SK-N-SH treated with all-trans-retinoic acid at 6 μM for 48 hours (cell line): ENCODE measurements around the gene MACROD1.
A peak's percentile ranks its signal among the peaks of the same experiment; 100 is the strongest.
"Not testable (repeated sequence)": the region's sequence is repeated elsewhere in the genome, so short reads cannot be mapped to it uniquely, and the experiment has no call there.

ENCODE experiments used
- ATAC-seq: fragments of 200-7000 bp; cut with Tn5 transposase; 3 replicates; pipeline ENCODE4 v1.9.1; 2020; ENCODE audit warnings: mild to moderate bottlenecking, moderate library complexity
- ARNTL ChIP-seq: fragments of 450-650 bp; formaldehyde crosslinking; IDR thresholded peaks from 2 replicates; pipeline ENCODE4 v1.5.0; 2020; ENCODE audit warnings: low read depth, mild to moderate bottlenecking, moderate library complexity, borderline replicate concordance
- BACH2 ChIP-seq: fragments of 250-450 bp; sonication (Bioruptor Pico); IDR thresholded peaks from 2 replicates; pipeline ENCODE4 v1.9.0; 2021; ENCODE audit warnings: mild to moderate bottlenecking, borderline replicate concordance
- CSDC2 ChIP-seq: fragments of 250-450 bp; sonication (Bioruptor Pico); IDR thresholded peaks from 2 replicates; pipeline ENCODE4 v1.5.0; 2020; ENCODE audit warnings: mild to moderate bottlenecking, moderate library complexity
- ESRRG ChIP-seq: fragments of 250-450 bp; sonication (Bioruptor Pico); IDR thresholded peaks from 2 replicates; pipeline ENCODE4 v1.6.1; 2021; ENCODE audit warnings: mild to moderate bottlenecking
- GLIS3 ChIP-seq: fragments of 250-450 bp; sonication (Bioruptor Pico); IDR thresholded peaks from 2 replicates; pipeline ENCODE4 v1.5.0; 2020; ENCODE audit warnings: mild to moderate bottlenecking, moderate library complexity
- ISL1 ChIP-seq: fragments of 250-450 bp; sonication (Bioruptor Pico); IDR thresholded peaks from 2 replicates; pipeline ENCODE4 v2.1.2; 2022; ENCODE audit warnings: mild to moderate bottlenecking, moderate library complexity
- PATZ1 ChIP-seq: fragments of 250-450 bp; sonication (Bioruptor Pico); IDR thresholded peaks from 2 replicates; pipeline ENCODE4 v1.8.0; 2020; ENCODE audit warnings: mild to moderate bottlenecking, moderate library complexity, borderline replicate concordance
- PPARA ChIP-seq: fragments of 250-450 bp; sonication (Bioruptor Pico); IDR thresholded peaks from 2 replicates; pipeline ENCODE4 v1.5.0; 2020; ENCODE audit warnings: mild to moderate bottlenecking, borderline replicate concordance
- RARB ChIP-seq: fragments of 250-450 bp; sonication (Bioruptor Pico); IDR thresholded peaks from 2 replicates; pipeline ENCODE4 v1.8.0; 2021; ENCODE audit warnings: mild to moderate bottlenecking, moderate library complexity
- SNAI2 ChIP-seq: fragments of 250-450 bp; sonication (Bioruptor Pico); IDR thresholded peaks from 2 replicates; pipeline ENCODE4 v1.5.0; 2020; ENCODE audit warnings: mild to moderate bottlenecking, moderate library complexity
- TOX ChIP-seq: fragments of 250-450 bp; sonication (Bioruptor Pico); IDR thresholded peaks from 2 replicates; pipeline ENCODE4 v1.8.0; 2021; ENCODE audit warnings: mild to moderate bottlenecking, moderate library complexity, borderline replicate concordance
- TSHZ2 ChIP-seq: fragments of 250-450 bp; sonication (Bioruptor Pico); IDR thresholded peaks from 2 replicates; pipeline ENCODE4 v1.5.0; 2020; ENCODE audit warnings: mild to moderate bottlenecking, moderate library complexity
- ZFP3 ChIP-seq: fragments of 250-450 bp; sonication (Bioruptor Pico); IDR thresholded peaks from 2 replicates; pipeline ENCODE4 v1.5.0; 2020; ENCODE audit warnings: mild to moderate bottlenecking, moderate library complexity
- ZFP30 ChIP-seq: fragments of 450-650 bp; formaldehyde crosslinking; IDR thresholded peaks from 2 replicates; pipeline ENCODE4 v1.5.0; 2022; ENCODE audit warnings: mild to moderate bottlenecking, moderate library complexity
- ZNF565 ChIP-seq: fragments of 450-650 bp; formaldehyde crosslinking; conservative IDR thresholded peaks from 2 replicates; pipeline ENCODE4 v1.5.0; 2020; ENCODE audit warnings: low read depth, mild to moderate bottlenecking, moderate library complexity
- ZNF70 ChIP-seq: fragments of 450-650 bp; formaldehyde crosslinking; IDR thresholded peaks from 2 replicates; pipeline ENCODE4 v1.5.0; 2020; ENCODE audit warnings: mild to moderate bottlenecking, moderate library complexity
- ZNF8 ChIP-seq: fragments of 450-650 bp; formaldehyde crosslinking; IDR thresholded peaks from 2 replicates; pipeline ENCODE4 v1.5.0; 2020; ENCODE audit warnings: mild to moderate bottlenecking, moderate library complexity
- TF ChIP-seq, protein P1 (sequence below): fragments of 250-450 bp; sonication (Bioruptor Pico); IDR thresholded peaks from 2 replicates; pipeline ENCODE4 v1.5.1; 2021; ENCODE audit warnings: mild to moderate bottlenecking, moderate library complexity
- TF ChIP-seq, protein P2 (sequence below): fragments of 250-450 bp; sonication (Bioruptor Pico); IDR thresholded peaks from 2 replicates; pipeline ENCODE4 v1.5.1; 2020; ENCODE audit warnings: low read depth, mild to moderate bottlenecking, moderate library complexity

The MACROD1 gene

GRCh38 chr11:64164392-64165312, 1.3 kb downstream of the MACROD1 start:
- 0 out of 3 replicates have a peak, but pooled peaks have one; percentile 1 for ATAC-seq
- TF ChIP-seq BACH2 (CRISPR knock-in tag): no peak
- no peak for TF ChIP-seq ARNTL
- no peak for TF ChIP-seq TSHZ2 (CRISPR knock-in tag)
- TF ChIP-seq TOX: no peak
- no peak for TF ChIP-seq SNAI2 (CRISPR knock-in tag)
- TF ChIP-seq ZNF8 (CRISPR knock-in tag): no peak
- TF ChIP-seq, protein P1, sequence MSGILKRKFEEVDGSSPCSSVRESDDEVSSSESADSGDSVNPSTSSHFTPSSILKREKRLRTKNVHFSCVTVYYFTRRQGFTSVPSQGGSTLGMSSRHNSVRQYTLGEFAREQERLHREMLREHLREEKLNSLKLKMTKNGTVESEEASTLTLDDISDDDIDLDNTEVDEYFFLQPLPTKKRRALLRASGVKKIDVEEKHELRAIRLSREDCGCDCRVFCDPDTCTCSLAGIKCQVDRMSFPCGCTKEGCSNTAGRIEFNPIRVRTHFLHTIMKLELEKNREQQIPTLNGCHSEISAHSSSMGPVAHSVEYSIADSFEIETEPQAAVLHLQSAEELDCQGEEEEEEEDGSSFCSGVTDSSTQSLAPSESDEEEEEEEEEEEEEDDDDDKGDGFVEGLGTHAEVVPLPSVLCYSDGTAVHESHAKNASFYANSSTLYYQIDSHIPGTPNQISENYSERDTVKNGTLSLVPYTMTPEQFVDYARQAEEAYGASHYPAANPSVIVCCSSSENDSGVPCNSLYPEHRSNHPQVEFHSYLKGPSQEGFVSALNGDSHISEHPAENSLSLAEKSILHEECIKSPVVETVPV (CRISPR knock-in tag): no peak
- TF ChIP-seq RARB: no peak
- TF ChIP-seq CSDC2 (CRISPR knock-in tag): no peak
- TF ChIP-seq ISL1 (CRISPR knock-in tag): no peak
- TF ChIP-seq PATZ1: no peak
- no peak for TF ChIP-seq ZNF565 (CRISPR knock-in tag)
- no peak for TF ChIP-seq ESRRG
- no peak for TF ChIP-seq ZFP3
- TF ChIP-seq ZFP30: no peak

DNA sequence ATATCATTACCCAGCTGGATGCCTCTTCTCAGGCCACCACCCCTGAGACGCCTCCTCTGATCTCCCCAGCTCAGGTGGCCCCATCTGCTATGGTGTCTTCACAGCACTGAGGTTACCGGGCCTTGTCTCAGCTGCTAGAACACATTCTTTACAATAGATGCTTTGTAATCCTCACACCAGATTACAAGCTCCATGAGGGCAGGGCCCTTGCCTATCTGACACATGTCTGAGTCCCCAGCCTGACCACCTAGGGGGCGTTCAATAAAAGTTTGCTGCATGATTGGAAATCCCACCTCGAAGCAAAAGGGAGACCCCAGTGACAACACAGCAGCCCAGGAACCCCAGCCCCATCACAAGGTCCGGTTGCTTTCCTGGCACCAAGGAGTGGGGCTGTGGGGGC, 2.0 kb downstream of the MACROD1 start:
- no peak for TF ChIP-seq ZNF565 (CRISPR knock-in tag)
- TF ChIP-seq ISL1 (CRISPR knock-in tag): no peak
- no peak for TF ChIP-seq CSDC2 (CRISPR knock-in tag)
- no peak for TF ChIP-seq ZNF8 (CRISPR knock-in tag)
- TF ChIP-seq ARNTL: no peak
- no peak for TF ChIP-seq GLIS3
- TF ChIP-seq BACH2 (CRISPR knock-in tag): no peak
- TF ChIP-seq PPARA (CRISPR knock-in tag): no peak
- no peak for TF ChIP-seq TSHZ2 (CRISPR knock-in tag)
- TF ChIP-seq, protein P2, sequence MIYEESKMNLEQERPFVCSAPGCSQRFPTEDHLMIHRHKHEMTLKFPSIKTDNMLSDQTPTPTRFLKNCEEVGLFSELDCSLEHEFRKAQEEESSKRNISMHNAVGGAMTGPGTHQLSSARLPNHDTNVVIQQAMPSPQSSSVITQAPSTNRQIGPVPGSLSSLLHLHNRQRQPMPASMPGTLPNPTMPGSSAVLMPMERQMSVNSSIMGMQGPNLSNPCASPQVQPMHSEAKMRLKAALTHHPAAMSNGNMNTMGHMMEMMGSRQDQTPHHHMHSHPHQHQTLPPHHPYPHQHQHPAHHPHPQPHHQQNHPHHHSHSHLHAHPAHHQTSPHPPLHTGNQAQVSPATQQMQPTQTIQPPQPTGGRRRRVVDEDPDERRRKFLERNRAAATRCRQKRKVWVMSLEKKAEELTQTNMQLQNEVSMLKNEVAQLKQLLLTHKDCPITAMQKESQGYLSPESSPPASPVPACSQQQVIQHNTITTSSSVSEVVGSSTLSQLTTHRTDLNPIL (CRISPR knock-in tag): no peak
- no peak for TF ChIP-seq ZNF70 (CRISPR knock-in tag)
- TF ChIP-seq TOX: no peak
- ATAC-seq: no peak

DNA sequence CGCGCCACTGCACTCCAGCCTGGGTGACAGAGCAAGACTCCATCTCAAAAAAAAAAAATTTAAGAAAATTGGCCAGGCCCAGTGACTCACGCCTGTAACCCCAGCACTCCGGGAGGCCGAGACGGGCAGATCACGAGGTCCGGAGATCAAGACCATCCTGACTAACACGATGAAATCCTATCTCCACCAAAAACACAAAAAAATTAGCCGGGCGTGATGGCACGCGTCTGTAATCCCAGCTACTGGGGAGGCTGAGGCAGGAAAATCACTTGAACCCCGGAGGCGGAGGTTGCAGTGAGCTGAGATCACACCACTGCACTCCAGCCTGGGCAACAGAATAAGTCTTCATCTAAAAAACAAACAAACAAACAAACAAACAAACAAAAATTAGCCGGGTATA, 3.1 kb downstream of the MACROD1 start:
- not testable (repeated sequence) for ATAC-seq
